ENCODE data around the gene SPG21. TPM values are rescaled to one million over a fixed set of nuclear protein-coding genes. Genes with fewer than 3 reads are reported as not detected.

Gene SPG21
- total and polyA plus RNA-seq, 2 of the 4 experiments (the other 2 are of a cell fraction): 59.9 to 60.8 TPM

DNA sequence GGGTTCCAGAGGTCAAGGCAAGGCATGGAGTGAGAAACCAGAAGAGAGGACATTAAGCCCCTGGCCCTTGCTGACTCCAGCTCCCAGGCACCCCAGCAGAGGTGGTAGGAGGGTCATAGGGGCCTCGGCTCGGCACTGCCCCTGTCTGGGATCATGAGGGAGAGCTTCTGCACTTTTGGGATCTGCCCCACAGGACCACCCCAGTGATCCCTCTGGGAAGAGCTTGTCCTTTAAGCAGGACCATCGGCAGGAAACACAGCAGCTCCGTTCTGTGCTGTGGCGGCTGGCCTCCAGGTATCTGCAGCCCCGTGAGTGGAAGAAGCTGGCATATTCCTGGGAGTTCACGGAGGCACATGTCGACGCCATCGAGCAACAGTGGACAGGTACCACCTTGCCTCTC lies 42.5 kb downstream of the SPG21 start:
- BruUV-seq (replicated peaks): no TSS peak
- H2BK20ac ChIP-seq (ENCODE audit: low read depth, low read length): no peak overlapping the region
- no peak overlapping the region for H2AK9ac ChIP-seq (replicated peaks; ENCODE audit: low read depth, low read length, poor library complexity)
- H3K27ac ChIP-seq (ENCODE audit: insufficient read depth, low read length): no peak overlapping the region
- H2AK5ac ChIP-seq (ENCODE audit: low read depth, low read length): no peak overlapping the region
- dilution Hi-C loops (cut with HindIII; ENCODE audit: low sequenced_read_pairs, unreplicated experiment) (no loop called here), intact Hi-C loops (cut with micrococcal nuclease) (no loop called here), in situ Hi-C loops (cut with MboI; ENCODE audit: low sequenced_read_pairs) (no loop called here)
- no peaks in the 10 kb centered on the region for H3K9me3 ChIP-seq (ENCODE audit: control insufficient read depth, insufficient read depth, low read length)
- H3K4ac ChIP-seq (ENCODE audit: low read depth, low read length): no peak overlapping the region
- TF ChIP-seq NFE2L2 (IDR thresholded peaks at IDR 0.05; ENCODE audit: low read depth, low read length): no peak
- TF ChIP-seq POLR2A (IDR thresholded peaks at IDR 0.05; ENCODE audit: low read depth, low read length): no peak
- no peak for TF ChIP-seq CHD1 (IDR thresholded peaks at IDR 0.05; ENCODE audit: low read depth, low read length)
- no peak for TF ChIP-seq BHLHE40 (IDR thresholded peaks at IDR 0.05; ENCODE audit: low read depth, low read length)
- TF ChIP-seq, protein P1, sequence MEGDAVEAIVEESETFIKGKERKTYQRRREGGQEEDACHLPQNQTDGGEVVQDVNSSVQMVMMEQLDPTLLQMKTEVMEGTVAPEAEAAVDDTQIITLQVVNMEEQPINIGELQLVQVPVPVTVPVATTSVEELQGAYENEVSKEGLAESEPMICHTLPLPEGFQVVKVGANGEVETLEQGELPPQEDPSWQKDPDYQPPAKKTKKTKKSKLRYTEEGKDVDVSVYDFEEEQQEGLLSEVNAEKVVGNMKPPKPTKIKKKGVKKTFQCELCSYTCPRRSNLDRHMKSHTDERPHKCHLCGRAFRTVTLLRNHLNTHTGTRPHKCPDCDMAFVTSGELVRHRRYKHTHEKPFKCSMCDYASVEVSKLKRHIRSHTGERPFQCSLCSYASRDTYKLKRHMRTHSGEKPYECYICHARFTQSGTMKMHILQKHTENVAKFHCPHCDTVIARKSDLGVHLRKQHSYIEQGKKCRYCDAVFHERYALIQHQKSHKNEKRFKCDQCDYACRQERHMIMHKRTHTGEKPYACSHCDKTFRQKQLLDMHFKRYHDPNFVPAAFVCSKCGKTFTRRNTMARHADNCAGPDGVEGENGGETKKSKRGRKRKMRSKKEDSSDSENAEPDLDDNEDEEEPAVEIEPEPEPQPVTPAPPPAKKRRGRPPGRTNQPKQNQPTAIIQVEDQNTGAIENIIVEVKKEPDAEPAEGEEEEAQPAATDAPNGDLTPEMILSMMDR (conservative IDR thresholded peaks at IDR 0.05; ENCODE audit: low read depth, low read length): no peak
- TF ChIP-seq, protein P2, sequence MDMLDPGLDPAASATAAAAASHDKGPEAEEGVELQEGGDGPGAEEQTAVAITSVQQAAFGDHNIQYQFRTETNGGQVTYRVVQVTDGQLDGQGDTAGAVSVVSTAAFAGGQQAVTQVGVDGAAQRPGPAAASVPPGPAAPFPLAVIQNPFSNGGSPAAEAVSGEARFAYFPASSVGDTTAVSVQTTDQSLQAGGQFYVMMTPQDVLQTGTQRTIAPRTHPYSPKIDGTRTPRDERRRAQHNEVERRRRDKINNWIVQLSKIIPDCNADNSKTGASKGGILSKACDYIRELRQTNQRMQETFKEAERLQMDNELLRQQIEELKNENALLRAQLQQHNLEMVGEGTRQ (IDR thresholded peaks at IDR 0.05; ENCODE audit: low read depth, low read length): no peak
- no peak for TF ChIP-seq MAFK (IDR thresholded peaks at IDR 0.05; ENCODE audit: low read depth, low read length)
- TF ChIP-seq SMC3 (IDR thresholded peaks at IDR 0.05; ENCODE audit: low read depth, low read length): no peak
- TF ChIP-seq MAZ (IDR thresholded peaks at IDR 0.05; ENCODE audit: borderline replicate concordance, low read depth, low read length): no peak
- no peak for TF ChIP-seq FOS (IDR thresholded peaks at IDR 0.05; ENCODE audit: low read depth, low read length)
- no peak for TF ChIP-seq RFX5 (IDR thresholded peaks at IDR 0.05; ENCODE audit: low read depth, low read length)
- no peak for TF ChIP-seq RCOR1 (IDR thresholded peaks at IDR 0.05; ENCODE audit: insufficient replicate concordance, low read length)
- TF ChIP-seq RAD21 (IDR thresholded peaks at IDR 0.05; ENCODE audit: low read length): no peak
- no peak for TF ChIP-seq CEBPB (IDR thresholded peaks at IDR 0.05; ENCODE audit: low read depth, low read length)
- H2AFZ ChIP-seq (replicated peaks; ENCODE audit: low read length, poor library complexity): no peak overlapping the region
- no peak overlapping the region for H3K23ac ChIP-seq (ENCODE audit: low read depth, low read length)
- H2BK15ac ChIP-seq (ENCODE audit: low read depth, low read length): no peak overlapping the region
- no peak overlapping the region for H4K91ac ChIP-seq (ENCODE audit: insufficient read depth, low read depth, low read length)
- H3K36me3 ChIP-seq (ENCODE audit: control insufficient read depth, insufficient read depth, low read length): peaks cover 2% of the 10 kb centered on the region
- H2BK120ac ChIP-seq (ENCODE audit: low read depth, low read length): no peak overlapping the region
- H4K20me1 ChIP-seq (ENCODE audit: insufficient read depth, low read length): no peaks in the 10 kb centered on the region
- no peak overlapping the region for H3K4me3 ChIP-seq (ENCODE audit: insufficient read depth, low read depth, low read length)
- no CpG with 5 or more reads among the region's 10 CpGs for WGBS, 2 experiments (ENCODE audit: extremely low coverage in 2 of 2, insufficient read length in 1 of 2)
- H3K9me1 ChIP-seq (ENCODE audit: insufficient read depth, low read length): peaks cover 4% of the 10 kb centered on the region
- H4K5ac ChIP-seq (ENCODE audit: low read depth, low read length): no peak overlapping the region
- H3K18ac ChIP-seq (ENCODE audit: low read depth, low read length): no peak overlapping the region
- POLR2A ChIA-PET (ENCODE audit: unreplicated experiment): no interaction called here
- H3K14ac ChIP-seq (replicated peaks; ENCODE audit: low read depth, low read length): no peak overlapping the region
- no peaks in the 10 kb centered on the region for H3K27me3 ChIP-seq (ENCODE audit: control insufficient read depth, insufficient read depth, low read length)
- H3K79me1 ChIP-seq (ENCODE audit: low read depth in 1 of 2, low read length in 2 of 2): no peaks in the 10 kb centered on the region; a peak in 1 of 4 replicates
- H2BK5ac ChIP-seq (ENCODE audit: low read depth, low read length, poor library complexity, severe bottlenecking): no peak overlapping the region
- no peak overlapping the region for H4K8ac ChIP-seq (ENCODE audit: low read depth in 2 of 2, low read length in 2 of 2)
- CTCF ChIA-PET: no interaction called here
- no peak for ATAC-seq (ENCODE audit: low read depth)
- no peak overlapping the region for H3K4me2 ChIP-seq (ENCODE audit: low read depth, low read length)
- H3K56ac ChIP-seq (ENCODE audit: extremely low read depth, insufficient read depth, low read length): no peak overlapping the region
- no peak for DNase-seq
- H3K4me1 ChIP-seq (ENCODE audit: control insufficient read depth, insufficient read depth, low read length): no peaks in the 10 kb centered on the region; the same call in 1 of the 2 replicates
- H3K9ac ChIP-seq (ENCODE audit: low read depth, low read length): no peak overlapping the region
